GM10266 (cell line): ENCODE results near the gene BNC1.

Source experiments
- DNase-seq: peaks from one replicate; pipeline ENCODE4 v3.0.0; 2012; ENCODE audit errors: extremely low spot score
- TF ChIP-seq, protein P1 (sequence below): IDR thresholded peaks from 2 replicates; pipeline ENCODE4 v1.5.1; 2012; ENCODE audit warnings: mild to moderate bottlenecking, low read depth; ENCODE audit not compliant: control insufficient read depth, insufficient read depth; ENCODE audit errors: missing control alignments

The BNC1 gene

DNA sequence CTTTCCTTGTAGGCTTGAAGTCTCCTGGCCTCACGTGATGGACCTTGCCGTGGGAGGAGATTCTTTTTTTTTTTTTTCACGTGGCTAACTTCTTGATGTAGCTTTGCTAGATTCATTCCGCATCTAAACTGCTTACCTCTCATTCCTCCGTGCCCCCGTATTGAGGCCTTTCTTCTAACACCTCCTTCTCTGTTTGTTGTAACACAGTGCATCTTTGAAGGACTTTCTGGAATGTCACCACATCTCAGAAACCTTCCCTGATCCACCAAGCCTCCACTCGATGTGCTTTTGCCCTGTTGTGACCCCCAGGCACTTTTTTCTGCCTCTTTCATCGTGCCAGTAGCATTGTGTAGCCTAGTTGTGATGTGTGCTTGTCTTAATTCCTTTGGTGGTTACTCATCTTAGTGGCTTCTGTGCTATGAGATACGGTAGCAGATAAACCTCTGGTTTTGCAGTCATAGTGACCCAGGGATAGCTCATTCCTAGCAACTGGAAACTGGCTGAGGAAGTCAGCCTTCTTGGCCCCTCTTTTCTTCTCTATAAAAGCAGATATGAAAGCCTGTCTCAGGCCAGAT is 1.6 kb upstream of the BNC1 start:
- TF ChIP-seq, protein P1, sequence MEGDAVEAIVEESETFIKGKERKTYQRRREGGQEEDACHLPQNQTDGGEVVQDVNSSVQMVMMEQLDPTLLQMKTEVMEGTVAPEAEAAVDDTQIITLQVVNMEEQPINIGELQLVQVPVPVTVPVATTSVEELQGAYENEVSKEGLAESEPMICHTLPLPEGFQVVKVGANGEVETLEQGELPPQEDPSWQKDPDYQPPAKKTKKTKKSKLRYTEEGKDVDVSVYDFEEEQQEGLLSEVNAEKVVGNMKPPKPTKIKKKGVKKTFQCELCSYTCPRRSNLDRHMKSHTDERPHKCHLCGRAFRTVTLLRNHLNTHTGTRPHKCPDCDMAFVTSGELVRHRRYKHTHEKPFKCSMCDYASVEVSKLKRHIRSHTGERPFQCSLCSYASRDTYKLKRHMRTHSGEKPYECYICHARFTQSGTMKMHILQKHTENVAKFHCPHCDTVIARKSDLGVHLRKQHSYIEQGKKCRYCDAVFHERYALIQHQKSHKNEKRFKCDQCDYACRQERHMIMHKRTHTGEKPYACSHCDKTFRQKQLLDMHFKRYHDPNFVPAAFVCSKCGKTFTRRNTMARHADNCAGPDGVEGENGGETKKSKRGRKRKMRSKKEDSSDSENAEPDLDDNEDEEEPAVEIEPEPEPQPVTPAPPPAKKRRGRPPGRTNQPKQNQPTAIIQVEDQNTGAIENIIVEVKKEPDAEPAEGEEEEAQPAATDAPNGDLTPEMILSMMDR: no peak
- no peak for DNase-seq

DNA sequence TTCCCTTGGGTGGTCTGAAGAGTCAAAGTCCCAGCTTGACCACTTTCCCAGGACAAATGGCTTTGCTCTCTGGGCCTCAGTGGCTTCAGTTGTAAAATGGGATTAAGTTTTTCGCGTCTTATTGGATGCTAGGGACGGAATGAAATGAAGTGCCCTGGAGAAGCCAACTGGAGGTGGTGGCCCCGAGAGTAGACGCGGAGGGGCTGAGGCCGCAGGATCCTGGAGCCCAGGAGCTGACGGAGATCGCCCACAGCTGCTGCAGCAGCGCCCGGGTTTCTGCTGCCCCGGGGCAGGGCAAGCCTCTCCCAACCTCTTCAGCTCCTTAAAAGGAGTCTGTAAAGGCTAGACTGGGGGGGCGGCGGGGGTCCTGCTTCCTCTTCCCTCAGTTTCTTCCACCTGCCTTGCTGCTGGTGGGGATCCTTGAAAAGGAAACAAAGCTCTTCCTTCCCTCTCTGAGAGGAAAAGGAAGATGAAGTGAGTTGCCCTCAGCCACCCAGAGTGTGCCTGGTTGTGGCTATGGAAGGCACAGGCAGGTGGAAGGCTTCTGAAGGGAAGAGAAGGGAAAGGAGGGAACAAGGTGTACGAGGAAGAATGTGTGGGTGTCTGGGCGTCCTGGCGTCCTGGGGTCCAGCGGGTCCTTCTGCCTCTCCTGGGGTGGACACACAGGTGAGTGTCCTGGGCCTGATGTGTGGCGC is 967 bp upstream of the BNC1 start:
- DNase-seq: no peak
- TF ChIP-seq, protein P1: no peak

DNA sequence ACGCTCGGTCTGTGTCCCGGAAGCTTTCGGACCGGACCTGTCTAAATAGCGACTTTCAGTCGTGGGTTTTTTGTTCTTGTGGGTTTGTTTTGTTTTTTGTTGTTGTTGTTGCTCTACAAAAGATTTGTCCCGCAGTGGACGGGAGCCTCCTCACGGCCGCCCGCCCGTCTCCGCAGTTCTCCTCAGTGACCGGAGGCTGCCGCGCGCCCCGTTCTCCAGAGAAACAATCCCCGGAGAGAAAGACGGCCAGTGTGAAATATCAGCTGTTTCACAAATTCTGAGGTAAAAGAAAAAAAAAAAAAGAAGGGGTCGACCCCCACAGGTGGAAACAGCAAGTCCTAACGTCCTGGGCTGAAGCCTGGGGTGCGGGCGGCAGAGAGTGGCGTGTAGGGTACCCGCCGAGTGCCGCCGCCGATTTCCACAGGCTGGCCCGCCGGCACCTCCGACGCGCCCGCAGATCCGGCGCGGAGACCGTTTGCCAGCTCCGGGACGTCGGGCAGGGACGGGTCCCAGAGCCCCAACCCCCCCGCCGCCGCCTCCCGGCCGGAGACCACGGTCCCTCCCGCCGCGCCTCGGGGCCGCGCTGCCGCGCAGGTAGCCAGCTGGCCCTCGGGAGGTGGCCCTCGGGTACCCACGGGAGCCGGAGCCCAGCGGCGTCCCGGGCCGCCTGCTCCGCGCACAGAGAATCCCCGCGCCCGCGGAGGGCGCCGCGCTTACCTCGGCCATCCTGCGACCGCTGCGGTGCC is 478 bp downstream of the BNC1 start:
- TF ChIP-seq, protein P1: no peak
- DNase-seq: no peak

DNA sequence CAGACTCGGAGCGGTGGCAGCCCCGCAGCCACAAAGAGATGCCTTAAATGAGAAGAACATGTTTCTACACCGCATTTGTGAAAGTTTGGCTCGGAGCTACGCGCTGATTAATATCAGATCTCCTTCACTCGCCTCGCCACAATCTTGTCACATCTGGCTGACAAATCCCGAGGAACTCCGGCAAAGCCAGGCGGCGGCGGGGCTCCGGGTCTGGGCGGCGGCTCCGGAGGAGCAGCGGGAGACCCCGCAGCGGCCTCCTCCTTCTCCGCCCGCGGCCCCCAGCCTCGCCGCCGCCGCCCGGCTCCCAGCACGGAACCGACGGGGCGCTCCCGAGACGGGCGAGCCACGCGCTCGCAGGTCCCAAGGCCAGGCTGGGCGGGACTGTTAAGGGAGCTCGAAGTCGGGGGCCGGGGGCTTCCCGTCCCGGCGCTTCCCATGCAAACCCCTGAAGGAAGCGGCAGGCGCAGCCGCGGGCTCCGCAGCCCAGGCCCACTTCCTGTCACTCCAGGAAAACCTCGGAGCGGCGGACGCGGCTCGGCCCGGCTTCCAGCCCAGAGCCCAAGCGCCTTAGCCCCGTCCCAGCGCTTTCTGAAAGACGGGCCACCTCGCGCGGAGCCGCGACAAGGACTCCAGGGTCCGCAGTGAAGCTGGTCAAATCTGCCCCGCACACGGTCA is 1.2 kb downstream of the BNC1 start:
- TF ChIP-seq, protein P1: no peak
- DNase-seq: peak; percentile 27

DNA sequence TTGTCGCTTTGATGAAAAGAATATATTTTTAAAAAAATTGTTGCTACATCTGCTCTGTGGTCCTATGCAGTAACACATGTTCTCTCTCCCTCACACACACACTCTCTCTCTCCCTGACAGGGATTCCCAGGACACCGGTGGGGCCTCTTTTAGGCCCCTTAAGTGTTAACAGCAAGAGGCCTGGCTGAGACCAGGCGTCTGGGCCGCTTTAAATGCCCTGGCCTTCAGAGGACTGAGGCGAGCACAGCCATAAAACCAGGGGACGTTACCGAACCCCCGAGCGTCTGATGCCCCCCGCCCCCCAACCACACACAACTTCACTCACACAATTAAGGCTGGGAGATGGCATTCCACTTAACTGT is 1.7 kb downstream of the BNC1 start:
- TF ChIP-seq, protein P1: no peak
- no peak for DNase-seq

DNA sequence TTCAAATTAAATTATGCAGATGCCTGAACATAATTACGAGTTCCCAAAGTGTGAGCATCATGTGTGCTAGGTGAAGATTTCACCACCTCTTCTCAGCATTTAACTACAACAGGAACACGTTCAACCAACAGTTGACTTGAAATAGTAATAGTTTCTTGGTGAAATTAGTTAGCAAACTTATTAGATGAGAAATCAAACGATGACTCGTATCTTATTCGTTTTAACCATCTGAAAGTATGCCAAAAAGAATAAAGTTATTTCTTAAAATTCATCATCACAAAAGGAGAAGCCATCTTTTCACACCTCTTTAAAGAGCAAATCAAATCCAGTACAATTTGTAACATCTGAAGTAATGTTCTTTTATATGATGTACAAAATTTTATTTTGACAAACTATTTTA is 2.3 kb downstream of the BNC1 start:
- TF ChIP-seq, protein P1: no peak

More for the DNA sequence above, 2.3 kb downstream of the BNC1 start:
- no peak for DNase-seq
